Spleen (tissue), 3 donors: ENCODE data around the gene DOCK1.

Source experiments
- POLR2A ChIP-seq, 3 donors: fragments of 450-650 bp; IDR thresholded peaks; one replicate each; pipeline ENCODE4 v1.5.1; 2017; ENCODE audit warnings: antibody characterized with exemption in 3 of 3, mild to moderate bottlenecking in 1 of 3
- POLR2AphosphoS5 ChIP-seq, 3 donors: sonication (generic); formaldehyde crosslinking; IDR thresholded peaks; one replicate each; pipeline ENCODE4 v1.5.1; 2017; ENCODE audit warnings: antibody characterized with exemption in 3 of 3

GRCh38 chr10:127319271-127319670 lies 414.0 kb downstream of the DOCK1 start:
- no peak for TF ChIP-seq POLR2AphosphoS5 (IDR thresholded peaks at IDR 0.05)
- no peak for TF ChIP-seq POLR2A (IDR thresholded peaks at IDR 0.05)
